ENCODE data around the gene PARD3B. TPM values are rescaled to one million over a fixed set of nuclear protein-coding genes. Genes with fewer than 3 reads are reported as not detected.

Gene PARD3B
- total RNA-seq, 1 experiment from 2014 or later: 5.1 TPM

- Histone ChIP-seq H3K9me3 (replicated peaks) (no peaks in the 10 kb centered on the region), H3K36me3 (no peaks in the 10 kb centered on the region), H3K27ac (no peak overlapping the region), H3K4me1 (no peaks in the 10 kb centered on the region), H3K27me3 (no peaks in the 10 kb centered on the region), H3K4me3 (no peak overlapping the region)
- DNase-seq: no peak
Observed at GRCh38 chr2:205627085-205627484, 1081.8 kb downstream of the PARD3B start.

- no peak for DNase-seq
- H3K4me3 ChIP-seq: no peak overlapping the region
- no peaks in the 10 kb centered on the region for H3K4me1 ChIP-seq
- no peaks in the 10 kb centered on the region for H3K9me3 ChIP-seq (replicated peaks)
- no peaks in the 10 kb centered on the region for H3K27me3 ChIP-seq
- no peaks in the 10 kb centered on the region for H3K36me3 ChIP-seq
- no peak overlapping the region for H3K27ac ChIP-seq
Observed at GRCh38 chr2:205628422-205628821, 1083.1 kb downstream of the PARD3B start.

- no peak for DNase-seq
- H3K4me3 ChIP-seq: no peak overlapping the region
- no peak overlapping the region for H3K27ac ChIP-seq
- H3K9me3 ChIP-seq (replicated peaks): no peaks in the 10 kb centered on the region
- H3K27me3 ChIP-seq: no peaks in the 10 kb centered on the region
- no peaks in the 10 kb centered on the region for H3K4me1 ChIP-seq
- no peaks in the 10 kb centered on the region for H3K36me3 ChIP-seq
Observed at GRCh38 chr2:205629091-205629776, 1084.0 kb downstream of the PARD3B start.

GRCh38 chr2:205633994-205634393 is 1088.7 kb downstream of the PARD3B start:
- H3K27me3 ChIP-seq: no peaks in the 10 kb centered on the region

GRCh38 chr2:205636549-205637319 is 1091.5 kb downstream of the PARD3B start:
- Histone ChIP-seq H3K27ac (no peak overlapping the region), H3K36me3 (no peaks in the 10 kb centered on the region), H3K4me1 (no peaks in the 10 kb centered on the region; the same call in 1 of the 2 replicates), H3K27me3 (no peaks in the 10 kb centered on the region), H3K4me3 (no peak overlapping the region), H3K9me3 (replicated peaks) (no peaks in the 10 kb centered on the region)
- no peak for DNase-seq

More at GRCh38 chr2:205633994-205634393, 1088.7 kb downstream of the PARD3B start:
- no peaks in the 10 kb centered on the region for H3K9me3 ChIP-seq (replicated peaks)
- DNase-seq: no peak
- H3K36me3 ChIP-seq: no peaks in the 10 kb centered on the region
- H3K27ac ChIP-seq: no peak overlapping the region
- no peak overlapping the region for H3K4me3 ChIP-seq
- no peaks in the 10 kb centered on the region for H3K4me1 ChIP-seq

- no peak for DNase-seq
- H3K27ac ChIP-seq: no peak overlapping the region
- no peaks in the 10 kb centered on the region for H3K9me3 ChIP-seq (replicated peaks)
- no peaks in the 10 kb centered on the region; the same call in 1 of the 2 replicates for H3K4me1 ChIP-seq
- H3K4me3 ChIP-seq: no peak overlapping the region
- H3K36me3 ChIP-seq: no peaks in the 10 kb centered on the region
- no peaks in the 10 kb centered on the region for H3K27me3 ChIP-seq
Observed at GRCh38 chr2:205637320-205637602, 1092.0 kb downstream of the PARD3B start.

GRCh38 chr2:205637779-205638503 is 1092.7 kb downstream of the PARD3B start:
- H3K4me1 ChIP-seq: no peaks in the 10 kb centered on the region; the same call in 1 of the 2 replicates
- DNase-seq: no peak
- no peak overlapping the region for H3K4me3 ChIP-seq
- no peaks in the 10 kb centered on the region for H3K36me3 ChIP-seq
- H3K27me3 ChIP-seq: no peaks in the 10 kb centered on the region
- H3K27ac ChIP-seq: no peak overlapping the region
- no peaks in the 10 kb centered on the region for H3K9me3 ChIP-seq (replicated peaks)

GRCh38 chr2:205640716-205641115 is 1095.4 kb downstream of the PARD3B start:
- H3K4me3 ChIP-seq: no peak overlapping the region
- H3K4me1 ChIP-seq: peaks cover 2% of the 10 kb centered on the region
- DNase-seq: no peak
- no peak overlapping the region for H3K27ac ChIP-seq
- no peaks in the 10 kb centered on the region for H3K27me3 ChIP-seq
- no peaks in the 10 kb centered on the region for H3K9me3 ChIP-seq (replicated peaks)
- no peaks in the 10 kb centered on the region for H3K36me3 ChIP-seq

GRCh38 chr2:205642599-205643356 is 1097.5 kb downstream of the PARD3B start:
- no peak overlapping the region for H3K4me3 ChIP-seq
- DNase-seq: peak in 1 of 2 experiments; percentile 35
- no peak overlapping the region for H3K27ac ChIP-seq
- no peaks in the 10 kb centered on the region for H3K36me3 ChIP-seq
- H3K27me3 ChIP-seq: no peaks in the 10 kb centered on the region
- H3K4me1 ChIP-seq: peaks cover 2% of the 10 kb centered on the region
- no peaks in the 10 kb centered on the region for H3K9me3 ChIP-seq (replicated peaks)

GRCh38 chr2:205643391-205643885 is 1098.2 kb downstream of the PARD3B start:
- H3K36me3 ChIP-seq: no peaks in the 10 kb centered on the region
- H3K27ac ChIP-seq: no peak overlapping the region
- H3K9me3 ChIP-seq (replicated peaks): no peaks in the 10 kb centered on the region
- H3K4me1 ChIP-seq: peaks cover 2% of the 10 kb centered on the region
- no peak for DNase-seq
- H3K27me3 ChIP-seq: no peaks in the 10 kb centered on the region
- no peak overlapping the region for H3K4me3 ChIP-seq

GRCh38 chr2:205644018-205644417 is 1098.7 kb downstream of the PARD3B start:
- no peaks in the 10 kb centered on the region for H3K27me3 ChIP-seq
- H3K4me1 ChIP-seq: peaks cover 2% of the 10 kb centered on the region
- no peaks in the 10 kb centered on the region for H3K9me3 ChIP-seq (replicated peaks)
- H3K27ac ChIP-seq: no peak overlapping the region
- H3K4me3 ChIP-seq: no peak overlapping the region
- no peak for DNase-seq
- no peaks in the 10 kb centered on the region for H3K36me3 ChIP-seq

GRCh38 chr2:205646680-205647079 is 1101.4 kb downstream of the PARD3B start:
- Histone ChIP-seq H3K27me3 (no peaks in the 10 kb centered on the region), H3K27ac (no peak overlapping the region), H3K9me3 (replicated peaks) (no peaks in the 10 kb centered on the region), H3K4me1 (peaks cover 2% of the 10 kb centered on the region; the same call in 1 of the 2 replicates), H3K36me3 (no peaks in the 10 kb centered on the region), H3K4me3 (no peak overlapping the region)
- no peak for DNase-seq

- DNase-seq: no peak
- Histone ChIP-seq H3K27me3 (no peaks in the 10 kb centered on the region), H3K36me3 (no peaks in the 10 kb centered on the region), H3K4me1 (no peaks in the 10 kb centered on the region), H3K4me3 (no peak overlapping the region), H3K27ac (no peak overlapping the region), H3K9me3 (replicated peaks) (no peaks in the 10 kb centered on the region)
Observed at GRCh38 chr2:205650450-205650849, 1105.2 kb downstream of the PARD3B start.

GRCh38 chr2:205650931-205651330 is 1105.7 kb downstream of the PARD3B start:
- Histone ChIP-seq H3K4me1 (no peaks in the 10 kb centered on the region), H3K9me3 (replicated peaks) (no peaks in the 10 kb centered on the region), H3K36me3 (no peaks in the 10 kb centered on the region), H3K27me3 (no peaks in the 10 kb centered on the region), H3K27ac (no peak overlapping the region), H3K4me3 (no peak overlapping the region)
- DNase-seq: no peak
